Measurements from ENCODE around the gene SEMA4G. TPM values are rescaled to one million over a fixed set of nuclear protein-coding genes. Genes with fewer than 3 reads are reported as not detected.

The SEMA4G gene
- total and polyA plus RNA-seq, 2 of the 8 experiments (the other 6 are each of a cell fraction or from before 2014, with no cell fraction given) = 7.1 to 18.2 TPM

DNA sequence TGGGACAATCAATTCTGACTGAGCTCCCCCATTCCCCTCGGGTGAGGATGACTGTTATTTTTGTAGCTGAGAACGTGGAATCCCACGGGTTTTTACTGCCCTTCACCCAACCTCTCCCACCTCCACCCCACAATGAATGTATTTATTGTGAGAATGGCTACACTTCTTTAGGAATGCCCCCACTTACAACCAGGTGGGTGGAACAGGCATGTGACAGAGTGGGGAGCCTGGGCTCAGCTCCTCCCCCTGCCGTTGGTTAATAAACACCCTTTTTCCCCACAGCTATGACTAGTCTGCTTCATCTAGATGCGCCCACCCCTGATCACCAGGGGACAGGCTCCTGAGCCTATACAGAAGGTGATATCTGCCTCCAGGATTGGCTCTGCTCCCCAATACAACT lies 16.0 kb downstream of the SEMA4G start:
- Histone ChIP-seq H2BK120ac (replicated peaks; ENCODE audit: low read depth, low read length) (no peak overlapping the region), H3K4me1 (replicated peaks in 1 of 4; ENCODE audit: control insufficient read depth in 3 of 4, insufficient read depth in 4 of 4, low read length in 3 of 4) (peaks cover 0 to 12% (median 5%) of the 10 kb centered on the region in 4 experiments; a peak in 4 of 7 replicates), H3K79me2 (ENCODE audit: control insufficient read depth in 1 of 2, insufficient read depth in 2 of 2, low read length in 2 of 2) (peaks cover 17 to 39% of the 10 kb centered on the region in 2 experiments), H3K27ac (ENCODE audit: low read depth, low read length) (no peak overlapping the region), H4K5ac (ENCODE audit: insufficient read length, low read depth, low read length) (no peak overlapping the region), H3K14ac (ENCODE audit: insufficient read length) (no peak overlapping the region), H3K9me3 (ENCODE audit: insufficient read depth in 2 of 2, low read depth in 1 of 2, low read length in 1 of 2) (no peaks in the 10 kb centered on the region), H3K4me2 (ENCODE audit: insufficient read depth in 1 of 2, low read depth in 2 of 2, low read length in 2 of 2) (no peak overlapping the region), H4K91ac (replicated peaks; ENCODE audit: insufficient read length, low read length) (no peak overlapping the region), H3K4ac (replicated peaks; ENCODE audit: insufficient read length, low read depth, low read length) (no peak overlapping the region), H2BK15ac (ENCODE audit: low read length) (no peak overlapping the region), H3K79me1 (ENCODE audit: low read depth, low read length) (peaks cover 15% of the 10 kb centered on the region), H3K18ac (ENCODE audit: extremely low read depth, low read length) (no peak overlapping the region), H2BK5ac (ENCODE audit: low read depth, low read length) (no peak overlapping the region), H4K20me1 (replicated peaks in 1 of 2; ENCODE audit: control insufficient read depth in 1 of 2, insufficient read depth in 2 of 2, low read length in 2 of 2) (peaks cover 0 to 12% of the 10 kb centered on the region in 2 experiments), H3K27me3 (replicated peaks in 1 of 4; ENCODE audit: control insufficient read depth in 3 of 4, extremely low read depth in 1 of 4, insufficient read depth in 3 of 4, low read length in 3 of 4) (no peaks in the 10 kb centered on the region), H2AK5ac (ENCODE audit: low read depth, low read length) (no peak overlapping the region), H2BK20ac (ENCODE audit: low read length) (no peak overlapping the region), H3K9ac (replicated peaks in 1 of 4; ENCODE audit: extremely low read depth in 1 of 4, low read depth in 3 of 4, low read length in 3 of 4) (no peak overlapping the region), H3K23me2 (ENCODE audit: low read depth, low read length) (peaks cover 9% of the 10 kb centered on the region; the same call in 1 of the 2 replicates), H3K56ac (replicated peaks; ENCODE audit: insufficient read length, low read depth, low read length) (no peak overlapping the region), H3K4me3 (ENCODE audit: extremely low read depth in 1 of 4, insufficient read depth in 2 of 4, low read depth in 3 of 4, low read length in 4 of 4) (no peak overlapping the region), H3K36me3 (ENCODE audit: control insufficient read depth in 2 of 4, insufficient read depth in 4 of 4, low read length in 3 of 4) (peaks cover 6 to 29% (median 15%) of the 10 kb centered on the region in 4 experiments), H2AFZ (ENCODE audit: low read length) (no peak overlapping the region), H2BK12ac (ENCODE audit: low read depth, low read length) (no peak overlapping the region), H4K8ac (ENCODE audit: extremely low read depth, insufficient read depth, low read length) (no peak overlapping the region), H3K23ac (ENCODE audit: insufficient read length) (no peak overlapping the region)
- POLR2A ChIA-PET (ENCODE audit: partially characterized antibody) = interaction anchor here (0.6 to 1.7 kb wide), 6 partner anchors 8 to 30 kb away, joined by 3 to 7 read pairs (median 3); partner anchors contain the start of gene SEMA4G
- no peak for TF ChIP-seq KDM5A (IDR thresholded peaks at IDR 0.05; ENCODE audit: low read length)
- no peak for TF ChIP-seq JUND (IDR thresholded peaks at IDR 0.05; ENCODE audit: low read length)
- TF ChIP-seq SRF (IDR thresholded peaks at IDR 0.05; ENCODE audit: low read depth, low read length) = no peak
- TF ChIP-seq CTBP2 (IDR thresholded peaks at IDR 0.05; ENCODE audit: borderline replicate concordance, insufficient read depth, insufficient read length, low read length) = no peak
- TF ChIP-seq RAD21 (IDR thresholded peaks at IDR 0.05 in 1 of 2, conservative IDR thresholded peaks at IDR 0.05 in 1 of 2; ENCODE audit: low read depth in 2 of 2, low read length in 2 of 2) = no peak
- CTCF ChIA-PET (ENCODE audit: partially characterized antibody) = interaction anchor here (0.7 to 26.8 kb wide), 10 partner anchors 9 to 229 kb away, joined by 3 to 464 read pairs (median 4); partner anchors contain the start of gene SEMA4G
- FAIRE-seq (no peak), DNase-seq (ENCODE audit: low read depth in 1 of 2, low spot score in 2 of 2) (no peak)
- 88% methylated on average over 5 of the region's 5 CpGs; no CpG with 5 or more reads in 1 of the 2 experiments for WGBS, 2 experiments (ENCODE audit: extremely low coverage in 1 of 2, insufficient coverage in 1 of 2, insufficient read length in 1 of 2, insufficient replicate concordance in 2 of 2, low coverage in 1 of 2, low lambda C conversion rate in 2 of 2, missing lambda C conversion rate in 1 of 2)

All from H1 (cell line).